ENCODE results near the gene CRACDL.

DNA sequence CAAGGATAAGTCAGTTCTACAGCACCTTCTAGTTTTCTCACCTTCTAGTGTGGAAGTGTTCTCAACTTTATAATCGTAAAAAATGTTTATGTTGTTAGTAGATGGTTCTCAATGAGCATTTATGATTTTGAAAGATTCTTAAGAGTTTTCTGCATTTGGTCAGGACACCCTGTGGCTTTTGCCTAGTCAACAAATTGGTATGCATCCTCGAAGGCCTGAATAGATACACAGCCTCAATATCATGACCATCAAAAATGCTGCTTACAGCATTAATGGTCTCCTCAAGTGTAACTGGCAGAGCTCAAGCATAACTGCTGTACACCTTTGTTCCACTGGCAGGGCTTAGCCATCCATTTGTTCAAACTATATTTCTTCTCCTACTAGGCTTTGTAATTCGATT, 96.7 kb downstream of the CRACDL start:
- TF ChIP-seq, protein P1, sequence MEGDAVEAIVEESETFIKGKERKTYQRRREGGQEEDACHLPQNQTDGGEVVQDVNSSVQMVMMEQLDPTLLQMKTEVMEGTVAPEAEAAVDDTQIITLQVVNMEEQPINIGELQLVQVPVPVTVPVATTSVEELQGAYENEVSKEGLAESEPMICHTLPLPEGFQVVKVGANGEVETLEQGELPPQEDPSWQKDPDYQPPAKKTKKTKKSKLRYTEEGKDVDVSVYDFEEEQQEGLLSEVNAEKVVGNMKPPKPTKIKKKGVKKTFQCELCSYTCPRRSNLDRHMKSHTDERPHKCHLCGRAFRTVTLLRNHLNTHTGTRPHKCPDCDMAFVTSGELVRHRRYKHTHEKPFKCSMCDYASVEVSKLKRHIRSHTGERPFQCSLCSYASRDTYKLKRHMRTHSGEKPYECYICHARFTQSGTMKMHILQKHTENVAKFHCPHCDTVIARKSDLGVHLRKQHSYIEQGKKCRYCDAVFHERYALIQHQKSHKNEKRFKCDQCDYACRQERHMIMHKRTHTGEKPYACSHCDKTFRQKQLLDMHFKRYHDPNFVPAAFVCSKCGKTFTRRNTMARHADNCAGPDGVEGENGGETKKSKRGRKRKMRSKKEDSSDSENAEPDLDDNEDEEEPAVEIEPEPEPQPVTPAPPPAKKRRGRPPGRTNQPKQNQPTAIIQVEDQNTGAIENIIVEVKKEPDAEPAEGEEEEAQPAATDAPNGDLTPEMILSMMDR (IDR thresholded peaks at IDR 0.05), result no peak
- TF ChIP-seq POLR2A (IDR thresholded peaks at IDR 0.05), result no peak

All from adrenal gland (tissue), 5 donors.